CD14-positive monocyte (primary cell): ENCODE measurements around the gene OTULIN. TPM values are rescaled to one million over a fixed set of nuclear protein-coding genes. Genes with fewer than 3 reads are reported as not detected.

Source experiments
- DNase-seq, 3 donors: peaks; one replicate each; pipeline ENCODE4 v3.0.0-alpha.2; 2011 to 2022
- H2AFZ ChIP-seq: 2 replicates; pipeline ENCODE4 v1.6.0; 2012; ENCODE audit warnings: mild to moderate bottlenecking, low read depth, low read length, inconsistent platforms; ENCODE audit not compliant: insufficient read depth, poor library complexity, severe bottlenecking
- H3K27ac ChIP-seq, 2 donors: 1 replicate in 1 of 2; 2 replicates in 1 of 2; pipeline ENCODE4 v1.5.1; 2012 to 2013; ENCODE audit warnings: low read length in 2 of 2, control low read depth in 1 of 2, inconsistent platforms in 1 of 2, low read depth in 1 of 2, mild to moderate bottlenecking in 1 of 2
- H3K27me3 ChIP-seq, 2 donors: one replicate each; pipeline versions ENCODE4 v1.6.0 to v1.6.1; 2011 to 2013; ENCODE audit warnings: low read length in 2 of 2; ENCODE audit not compliant: control insufficient read depth in 2 of 2, insufficient read depth in 2 of 2
- H3K36me3 ChIP-seq, 2 donors: replicated peaks in 1 of 2; 1 replicate in 1 of 2; 2 replicates in 1 of 2; pipeline versions ENCODE4 v1.5.1 to v1.6.1; 2012 to 2013; ENCODE audit warnings: low read length in 2 of 2, control low read depth in 1 of 2, inconsistent platforms in 1 of 2, mild to moderate bottlenecking in 1 of 2; ENCODE audit not compliant: insufficient read depth in 2 of 2, control insufficient read depth in 1 of 2
- H3K4me1 ChIP-seq, 2 donors: 1 replicate in 1 of 2; 2 replicates in 1 of 2; pipeline versions ENCODE4 v1.5.1 to v1.6.1; 2012 to 2013; ENCODE audit warnings: low read length in 2 of 2, control low read depth in 1 of 2, inconsistent platforms in 1 of 2, mild to moderate bottlenecking in 1 of 2, moderate library complexity in 1 of 2; ENCODE audit not compliant: insufficient read depth in 2 of 2, control insufficient read depth in 1 of 2
- H3K4me2 ChIP-seq: replicated peaks from 2 replicates; pipeline ENCODE3; 2012; ENCODE audit warnings: low read length, moderate library complexity, mild to moderate bottlenecking; ENCODE audit not compliant: poor library complexity, severe bottlenecking; ENCODE audit errors: extremely low read depth
- H3K4me3 ChIP-seq, 3 experiments: fragments of 200-600 bp in 1 of 3; sonication (generic) in 1 of 3; replicated peaks in 1 of 3; 1 replicate in 2 of 3; 2 replicates in 1 of 3; pipeline ENCODE4 v1.5.1; 2011 to 2013; ENCODE audit warnings: low read length in 3 of 3, mild to moderate bottlenecking in 3 of 3, control low read depth in 2 of 3, low read depth in 2 of 3, inconsistent platforms in 1 of 3, moderate library complexity in 1 of 3
- H3K79me2 ChIP-seq: 2 replicates; pipeline ENCODE4 v1.6.0; 2012; ENCODE audit warnings: mild to moderate bottlenecking, control low read depth, inconsistent platforms, low read length, moderate library complexity; ENCODE audit not compliant: insufficient read depth
- H3K9ac ChIP-seq: 2 replicates; pipeline ENCODE4 v1.6.0; 2017; ENCODE audit warnings: low read length, mild to moderate bottlenecking; ENCODE audit not compliant: insufficient read depth, poor library complexity, severe bottlenecking
- H3K9me3 ChIP-seq, 2 donors: replicated peaks in 1 of 2; 1 replicate in 1 of 2; 2 replicates in 1 of 2; pipeline versions ENCODE4 v1.5.1 to v1.6.1; 2012 to 2013; ENCODE audit warnings: low read length in 2 of 2, control low read depth in 1 of 2; ENCODE audit not compliant: control insufficient read depth in 1 of 2, insufficient read depth in 1 of 2
- H4K20me1 ChIP-seq: 2 replicates; pipeline ENCODE4 v1.6.0; 2012; ENCODE audit warnings: mild to moderate bottlenecking, low read length, control low read depth, moderate library complexity; ENCODE audit not compliant: insufficient read depth
- H3K27ac Mint-ChIP-seq, 7 donors: one replicate each; pipeline ENCODE4 v1.8.0; 2020; ENCODE audit warnings: mild to moderate bottlenecking in 7 of 7, mixed read lengths in 7 of 7, moderate library complexity in 6 of 7, inconsistent platforms in 2 of 7
- H3K27me3 Mint-ChIP-seq, 3 donors: one replicate each; pipeline ENCODE4 v1.8.0; 2021 to 2022; ENCODE audit warnings: low read depth in 3 of 3, mild to moderate bottlenecking in 3 of 3, mixed read lengths in 3 of 3, moderate library complexity in 3 of 3, inconsistent platforms in 1 of 3
- H3K36me3 Mint-ChIP-seq, 2 donors: one replicate each; pipeline ENCODE4 v1.8.0; 2020; ENCODE audit warnings: mixed read lengths in 2 of 2, inconsistent platforms in 1 of 2, mild to moderate bottlenecking in 1 of 2
- H3K4me1 Mint-ChIP-seq: one replicate; pipeline ENCODE4 v1.8.0; 2020; ENCODE audit warnings: mild to moderate bottlenecking, mixed read lengths
- H3K4me3 Mint-ChIP-seq, 2 donors: one replicate each; pipeline ENCODE4 v1.8.0; 2020; ENCODE audit warnings: mild to moderate bottlenecking in 2 of 2, mixed read lengths in 2 of 2, moderate library complexity in 1 of 2
- H3K9me3 Mint-ChIP-seq, 7 donors: one replicate each; pipeline ENCODE4 v1.8.0; 2020 to 2022; ENCODE audit warnings: mixed read lengths in 7 of 7, mild to moderate bottlenecking in 6 of 7, moderate library complexity in 6 of 7, inconsistent platforms in 2 of 7
- CTCF ChIP-seq: fragments of 200-600 bp; IDR thresholded peaks from one replicate; pipeline ENCODE4 v1.8.0; 2022; ENCODE audit warnings: antibody characterized with exemption, mild to moderate bottlenecking
- WGBS: methylation state at CpG from one replicate; pipeline ENCODE4 v1.1.5; 2013; ENCODE audit warnings: missing lambda C conversion rate; ENCODE audit not compliant: insufficient coverage; 5-methylcytosine and 5-hydroxymethylcytosine counted together
- intact Hi-C, 2 donors: fragments of 100-400 bp; cut with micrococcal nuclease; formaldehyde crosslinking; loops; one replicate each; pipeline versions ENCODE4 v1.15.0 to v1.15.1; 2023
- polyA plus RNA-seq, 3 donors: library from polyadenylated mRNA; depleted of rRNA in 1 of 3; unstranded in 2 of 3; stranded (reverse) in 1 of 3; fragments of 300-500 nt in 2 of 3; fragments of >200 nt in 1 of 3; fragmentation: Illumina TruSeq in 2 of 3; gene quantifications; 1 replicate in 2 of 3; 2 replicates in 1 of 3; pipeline ENCODE4 v1.2.3, GENCODE V29; 2012 to 2021

OTULIN gene
- polyA plus RNA-seq, 3 donors: 13.7 to 14.2 (median 14.0) TPM

DNA sequence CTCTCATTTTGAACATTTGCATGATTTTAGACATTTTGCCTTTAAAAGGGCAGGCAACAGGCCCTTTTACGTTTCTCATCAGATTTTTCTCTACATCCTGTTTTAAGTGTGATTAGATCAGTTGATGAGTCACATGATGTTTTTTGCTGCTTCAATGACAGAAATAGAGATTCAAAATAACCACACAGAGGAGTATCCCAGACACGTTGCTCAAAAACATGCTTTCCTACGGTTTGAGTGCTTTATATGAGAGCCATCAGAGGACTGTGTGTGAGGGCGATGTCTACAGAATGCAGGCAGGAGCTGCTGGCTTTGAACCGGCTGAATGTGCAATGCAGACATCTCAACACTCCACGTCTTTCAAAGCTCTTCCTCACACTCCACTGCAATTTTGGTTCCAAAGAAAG lies 42.1 kb downstream of the OTULIN start:
- H3K36me3 ChIP-seq: peaks cover 75 to 100% of the 10 kb centered on the region in 2 donors
- WGBS: no CpG with 5 or more reads among the region's 6 CpGs
- DNase-seq: no peak
- H3K9ac ChIP-seq: no peak overlapping the region
- intact Hi-C loops: no loop called here
- H3K79me2 ChIP-seq: peaks cover 3% of the 10 kb centered on the region
- H3K27me3 ChIP-seq: no peaks in the 10 kb centered on the region
- no peak overlapping the region for H2AFZ ChIP-seq
- Mint-ChIP-seq H3K36me3 (peaks cover 90 to 96% of the 10 kb centered on the region in 2 donors), H3K9me3 (peaks cover 0 to 3% (median 0%) of the 10 kb centered on the region in 7 donors), H3K27ac (peak overlapping the region in 1 of 7 donors; percentile 57), H3K4me1 (peaks cover under 1% of the 10 kb centered on the region), H3K4me3 (no peak overlapping the region), H3K27me3 (peaks cover 0 to 5% (median 0%) of the 10 kb centered on the region in 3 donors)
- peaks cover 20% of the 10 kb centered on the region for H4K20me1 ChIP-seq
- H3K4me3 ChIP-seq: no peak overlapping the region
- no peak overlapping the region for H3K27ac ChIP-seq
- H3K4me1 ChIP-seq: no peaks in the 10 kb centered on the region
- TF ChIP-seq CTCF: no peak
- no peak overlapping the region for H3K4me2 ChIP-seq
- H3K9me3 ChIP-seq: no peaks in the 10 kb centered on the region

GRCh38 chr5:14707811-14708390 lies 43.4 kb downstream of the OTULIN start:
- Histone ChIP-seq H4K20me1 (peaks cover 12% of the 10 kb centered on the region), H3K9ac (no peak overlapping the region), H2AFZ (no peak overlapping the region), H3K4me1 (no peaks in the 10 kb centered on the region), H3K27me3 (no peaks in the 10 kb centered on the region), H3K9me3 (peaks cover 0 to 9% of the 10 kb centered on the region in 2 donors), H3K36me3 (peaks cover 76 to 100% of the 10 kb centered on the region in 2 donors), H3K4me2 (no peak overlapping the region), H3K27ac (no peak overlapping the region), H3K79me2 (no peaks in the 10 kb centered on the region), H3K4me3 (no peak overlapping the region)
- H3K4me1 Mint-ChIP-seq: peaks cover 7% of the 10 kb centered on the region
- intact Hi-C loops: no loop called here
- 97% methylated on average over 9 of the region's 9 CpGs for WGBS
- peaks cover 92 to 98% of the 10 kb centered on the region in 2 donors for H3K36me3 Mint-ChIP-seq
- H3K9me3 Mint-ChIP-seq: peaks cover 0 to 13% (median 5%) of the 10 kb centered on the region in 7 donors
- no peak for DNase-seq
- no peak for TF ChIP-seq CTCF
- H3K27ac Mint-ChIP-seq: peak overlapping the region in 1 of 7 donors; percentile 34
- no peak overlapping the region for H3K4me3 Mint-ChIP-seq
- peaks cover 0 to 3% (median 0%) of the 10 kb centered on the region in 3 donors for H3K27me3 Mint-ChIP-seq
